Measurements from ENCODE around the gene CCDC188.

CCDC188 gene

GRCh38 chr22:20101638-20102037 is 49.2 kb downstream of the CCDC188 start:
- Histone ChIP-seq H3K4me1 (ENCODE audit: insufficient read depth, low read length, severe bottlenecking) (no peaks in the 10 kb centered on the region), H3K79me2 (ENCODE audit: insufficient read depth, low read length) (no peaks in the 10 kb centered on the region), H3K36me3 (ENCODE audit: insufficient read depth, low read length) (peaks cover 84% of the 10 kb centered on the region), H3K9me3 (ENCODE audit: low read length) (0 out of 2 replicates have a peak, but pooled peaks cover 3% of the 10 kb centered on the region), H3K27me3 (ENCODE audit: insufficient read depth, low read length) (no peaks in the 10 kb centered on the region), H3K9me2 (ENCODE audit: low read depth, low read length) (no peaks in the 10 kb centered on the region), H3K4me3 (ENCODE audit: low read depth, low read length, poor library complexity, severe bottlenecking) (no peak overlapping the region), H3K27ac (ENCODE audit: low read depth, low read length, poor library complexity, severe bottlenecking) (no peak overlapping the region), H3K4me2 (ENCODE audit: low read length) (no peak overlapping the region), H3F3A (ENCODE audit: insufficient read depth, low read length) (no peaks in the 10 kb centered on the region), H2AFZ (ENCODE audit: low read length) (no peak overlapping the region), H3K9ac (ENCODE audit: low read length) (no peak overlapping the region), H4K20me1 (ENCODE audit: insufficient read depth, low read length) (no peaks in the 10 kb centered on the region)
- TF ChIP-seq EZH2 (IDR thresholded peaks at IDR 0.05; ENCODE audit: borderline replicate concordance, low read length) (no peak), CTCF (IDR thresholded peaks at IDR 0.05; ENCODE audit: low read length) (no peak)

- H3K79me2 ChIP-seq (ENCODE audit: insufficient read depth, low read length) = no peaks in the 10 kb centered on the region
- H3K9ac ChIP-seq (ENCODE audit: low read length) = no peak overlapping the region
- 0 out of 2 replicates have a peak, but pooled peaks cover 3% of the 10 kb centered on the region for H3K9me3 ChIP-seq (ENCODE audit: low read length)
- H3K9me2 ChIP-seq (ENCODE audit: low read depth, low read length) = no peaks in the 10 kb centered on the region
- no peak overlapping the region for H2AFZ ChIP-seq (ENCODE audit: low read length)
- no peak overlapping the region for H3K27ac ChIP-seq (ENCODE audit: low read depth, low read length, poor library complexity, severe bottlenecking)
- no peak overlapping the region for H3K4me2 ChIP-seq (ENCODE audit: low read length)
- no peak overlapping the region for H3K4me3 ChIP-seq (ENCODE audit: low read depth, low read length, poor library complexity, severe bottlenecking)
- H3K36me3 ChIP-seq (ENCODE audit: insufficient read depth, low read length) = peaks cover 88% of the 10 kb centered on the region
- H3K4me1 ChIP-seq (ENCODE audit: insufficient read depth, low read length, severe bottlenecking) = no peaks in the 10 kb centered on the region
- no peaks in the 10 kb centered on the region for H3F3A ChIP-seq (ENCODE audit: insufficient read depth, low read length)
- no peaks in the 10 kb centered on the region for H3K27me3 ChIP-seq (ENCODE audit: insufficient read depth, low read length)
- no peak for TF ChIP-seq EZH2 (IDR thresholded peaks at IDR 0.05; ENCODE audit: borderline replicate concordance, low read length)
- TF ChIP-seq CTCF (IDR thresholded peaks at IDR 0.05; ENCODE audit: low read length) = no peak
- no peaks in the 10 kb centered on the region for H4K20me1 ChIP-seq (ENCODE audit: insufficient read depth, low read length)
Measured at GRCh38 chr22:20099099-20099711, 51.6 kb downstream of the CCDC188 start.

Data from OCI-LY1 (cell line).